ENCODE data around the gene ZBTB7A. TPM values are rescaled to one million over a fixed set of nuclear protein-coding genes. Genes with fewer than 3 reads are reported as not detected.

The ZBTB7A gene
- total RNA-seq, 2 experiments from 2014 or later: 46.6 TPM

DNA sequence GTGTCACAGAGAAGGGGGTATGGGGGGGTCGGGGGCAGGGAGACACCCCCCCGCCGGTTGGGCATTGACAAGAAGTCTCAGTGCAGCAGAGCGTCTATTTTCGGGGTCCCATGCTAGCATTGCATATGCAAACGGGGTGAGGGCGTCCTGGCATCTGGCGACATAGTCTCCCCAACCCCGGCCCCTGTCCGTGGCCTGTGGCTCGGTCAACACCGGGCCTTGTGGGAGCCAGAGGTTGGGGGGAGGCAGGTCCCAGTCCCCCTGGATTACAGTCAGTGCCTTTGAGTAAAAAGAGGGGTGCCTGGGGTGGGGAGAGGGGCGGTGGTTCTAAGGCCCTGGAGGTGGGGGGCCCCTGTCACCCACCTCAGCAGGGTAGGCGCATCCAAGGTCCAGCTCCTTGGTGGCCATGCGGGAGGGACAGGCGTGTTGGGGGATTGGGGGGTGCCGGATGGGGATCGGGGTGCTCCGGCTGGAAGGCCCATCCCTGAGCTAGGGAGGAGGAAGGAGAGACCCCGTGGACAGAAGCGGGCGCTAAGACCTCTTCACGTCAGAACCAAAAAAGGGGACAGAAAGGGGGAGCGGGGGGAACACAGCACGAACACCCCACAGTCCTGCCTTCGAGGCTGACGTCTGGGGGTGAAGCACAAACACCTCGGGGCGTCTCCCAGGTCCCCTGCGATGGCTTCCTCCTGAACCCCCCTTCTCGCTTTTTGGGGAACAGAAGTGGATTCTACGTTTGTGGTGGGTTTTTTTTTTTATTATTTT lies 20.9 kb downstream of the ZBTB7A start:
- no peaks in the 10 kb centered on the region for H3K9me3 Mint-ChIP-seq
- H3K4me3 Mint-ChIP-seq: no peak overlapping the region
- ChIA-PET CTCF (interaction anchor here (1.5 kb wide), 1 partner anchor 94 kb away, joined by 5 read pairs; no protein-coding TSS in a partner anchor), POLR2A (interaction anchor here (0.6 to 1.7 kb wide), 2 partner anchors 14 to 50 kb away, joined by 3 to 5 read pairs; no protein-coding TSS in a partner anchor)
- H3K36me3 Mint-ChIP-seq (ENCODE audit: low read depth): peaks cover 17% of the 10 kb centered on the region
- DNase-seq: no peak
- peaks cover 14% of the 10 kb centered on the region for H3K4me1 Mint-ChIP-seq (ENCODE audit: low read depth)
- TF ChIP-seq, protein P1, sequence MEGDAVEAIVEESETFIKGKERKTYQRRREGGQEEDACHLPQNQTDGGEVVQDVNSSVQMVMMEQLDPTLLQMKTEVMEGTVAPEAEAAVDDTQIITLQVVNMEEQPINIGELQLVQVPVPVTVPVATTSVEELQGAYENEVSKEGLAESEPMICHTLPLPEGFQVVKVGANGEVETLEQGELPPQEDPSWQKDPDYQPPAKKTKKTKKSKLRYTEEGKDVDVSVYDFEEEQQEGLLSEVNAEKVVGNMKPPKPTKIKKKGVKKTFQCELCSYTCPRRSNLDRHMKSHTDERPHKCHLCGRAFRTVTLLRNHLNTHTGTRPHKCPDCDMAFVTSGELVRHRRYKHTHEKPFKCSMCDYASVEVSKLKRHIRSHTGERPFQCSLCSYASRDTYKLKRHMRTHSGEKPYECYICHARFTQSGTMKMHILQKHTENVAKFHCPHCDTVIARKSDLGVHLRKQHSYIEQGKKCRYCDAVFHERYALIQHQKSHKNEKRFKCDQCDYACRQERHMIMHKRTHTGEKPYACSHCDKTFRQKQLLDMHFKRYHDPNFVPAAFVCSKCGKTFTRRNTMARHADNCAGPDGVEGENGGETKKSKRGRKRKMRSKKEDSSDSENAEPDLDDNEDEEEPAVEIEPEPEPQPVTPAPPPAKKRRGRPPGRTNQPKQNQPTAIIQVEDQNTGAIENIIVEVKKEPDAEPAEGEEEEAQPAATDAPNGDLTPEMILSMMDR (IDR thresholded peaks at IDR 0.05): no peak
- peak overlapping the region; percentile 34 for H3K27ac Mint-ChIP-seq
- ATAC-seq: no peak
- intact Hi-C loops (cut with micrococcal nuclease): no loop called here
- no peaks in the 10 kb centered on the region for H3K27me3 Mint-ChIP-seq

DNA sequence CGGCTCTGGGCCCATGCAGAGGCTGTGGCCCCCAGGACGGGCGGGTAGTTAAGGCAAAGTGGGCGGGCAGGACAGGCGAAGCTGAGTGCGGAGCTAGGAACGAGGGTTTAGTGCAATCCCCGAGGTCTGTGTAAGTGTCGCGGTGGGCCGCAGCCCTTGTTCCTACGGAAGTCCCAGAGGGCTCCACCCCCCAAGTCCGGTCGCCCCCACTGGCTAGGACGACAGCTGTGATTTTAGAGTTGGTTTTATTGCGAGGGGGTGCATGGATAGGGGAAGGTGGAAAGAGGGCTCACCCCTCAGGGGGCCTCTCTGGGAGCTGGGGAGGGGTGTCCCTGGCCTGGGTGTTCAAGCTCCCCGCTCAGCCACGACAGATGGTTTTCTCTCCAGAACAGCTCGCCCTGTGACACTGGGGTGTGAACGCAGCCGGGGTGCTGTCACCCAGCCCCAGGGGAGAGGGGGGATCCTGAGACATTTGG lies 21.7 kb downstream of the ZBTB7A start:
- no peaks in the 10 kb centered on the region for H3K27me3 Mint-ChIP-seq
- peaks cover 15% of the 10 kb centered on the region for H3K36me3 Mint-ChIP-seq (ENCODE audit: low read depth)
- ATAC-seq (no peak), DNase-seq (no peak)
- intact Hi-C loops (cut with micrococcal nuclease): no loop called here
- no peaks in the 10 kb centered on the region for H3K9me3 Mint-ChIP-seq
- CTCF ChIA-PET: interaction anchor here (1.5 kb wide), 1 partner anchor 95 kb away, joined by 5 read pairs; no protein-coding TSS in a partner anchor
- POLR2A ChIA-PET: interaction anchor here (1.7 kb wide), 1 partner anchor 15 kb away, joined by 5 read pairs; no protein-coding TSS in a partner anchor
- H3K4me1 Mint-ChIP-seq (ENCODE audit: low read depth): peaks cover 9% of the 10 kb centered on the region
- H3K27ac Mint-ChIP-seq: no peak overlapping the region
- TF ChIP-seq, protein P1 (IDR thresholded peaks at IDR 0.05): no peak
- no peak overlapping the region for H3K4me3 Mint-ChIP-seq

DNA sequence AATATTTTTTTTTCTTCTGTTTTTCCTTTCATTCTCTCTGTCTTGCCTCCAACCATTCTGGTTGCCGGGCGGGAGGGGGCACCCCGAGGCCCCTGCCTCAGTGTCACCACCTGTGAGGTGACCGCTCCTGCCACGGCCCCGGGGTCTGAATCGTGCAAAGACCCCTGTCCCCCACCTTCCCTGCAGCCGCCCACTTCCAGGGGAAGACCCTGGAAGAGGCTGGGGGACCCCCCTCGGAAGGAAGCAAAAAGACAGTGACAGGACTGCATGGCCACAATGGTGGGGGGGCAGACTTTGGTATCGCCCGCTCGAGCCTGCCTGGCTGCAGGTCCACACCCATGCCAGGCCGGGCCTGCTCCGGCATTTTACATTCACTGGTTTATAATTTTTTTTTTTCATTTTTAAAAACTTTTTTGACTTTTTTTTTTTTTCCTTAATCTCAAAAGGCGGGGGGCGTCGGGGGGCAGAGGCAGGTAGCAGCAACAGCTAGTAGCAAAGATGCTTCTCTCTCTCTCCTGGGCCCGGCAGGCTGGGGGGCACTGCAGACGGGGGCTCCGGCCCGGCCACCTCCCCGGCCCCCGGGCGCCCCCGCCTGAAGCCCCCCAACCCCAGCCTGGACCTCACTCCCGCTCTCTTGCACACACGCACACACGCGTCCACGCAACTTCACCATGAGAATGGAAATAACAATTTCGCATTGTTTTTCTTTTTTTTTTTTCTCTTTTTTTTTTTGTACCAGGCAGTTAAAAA lies 22.6 kb downstream of the ZBTB7A start:
- Mint-ChIP-seq H3K27ac (no peak overlapping the region), H3K36me3 (ENCODE audit: low read depth) (peaks cover 10% of the 10 kb centered on the region), H3K4me3 (no peak overlapping the region), H3K27me3 (no peaks in the 10 kb centered on the region), H3K9me3 (no peaks in the 10 kb centered on the region), H3K4me1 (ENCODE audit: low read depth) (peaks cover 5% of the 10 kb centered on the region)
- intact Hi-C loops (cut with micrococcal nuclease): no loop called here
- CTCF ChIA-PET: interaction anchor here (1.5 kb wide), 1 partner anchor 96 kb away, joined by 5 read pairs; no protein-coding TSS in a partner anchor
- ATAC-seq: no peak
- POLR2A ChIA-PET: interaction anchor here (0.6 kb wide), 1 partner anchor 102 kb away, joined by 3 read pairs; no protein-coding TSS in a partner anchor
- TF ChIP-seq, protein P1 (IDR thresholded peaks at IDR 0.05): no peak
- no peak for DNase-seq

DNA sequence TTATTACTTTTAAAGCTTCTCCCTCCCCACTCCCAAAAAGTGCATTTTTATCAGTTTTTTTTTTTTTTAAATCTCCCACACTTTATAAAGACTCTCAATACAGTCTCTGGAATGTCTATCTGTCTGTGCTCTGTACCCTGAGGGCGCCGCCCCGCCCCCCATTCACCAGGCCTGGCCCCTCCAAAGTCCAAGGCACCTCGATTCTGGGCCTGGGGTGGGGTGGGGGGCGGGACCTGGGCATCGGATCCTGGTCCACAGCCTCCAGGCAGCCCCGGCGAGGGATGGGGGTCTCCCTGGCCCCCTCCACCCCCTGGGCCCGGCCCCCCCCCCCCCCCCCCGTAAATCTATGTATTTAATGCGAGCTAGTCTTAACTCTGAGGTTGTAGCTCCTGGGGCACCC lies 23.3 kb downstream of the ZBTB7A start:
- DNase-seq: no peak
- no peak overlapping the region for H3K4me3 Mint-ChIP-seq
- intact Hi-C loops (cut with micrococcal nuclease): no loop called here
- peaks cover 5% of the 10 kb centered on the region for H3K4me1 Mint-ChIP-seq (ENCODE audit: low read depth)
- CTCF ChIA-PET: no interaction called here
- no peaks in the 10 kb centered on the region for H3K27me3 Mint-ChIP-seq
- TF ChIP-seq, protein P1 (IDR thresholded peaks at IDR 0.05): no peak
- no peak overlapping the region for H3K27ac Mint-ChIP-seq
- no peaks in the 10 kb centered on the region for H3K9me3 Mint-ChIP-seq
- POLR2A ChIA-PET: interaction anchor here (0.6 kb wide), 2 partner anchors 97 to 145 kb away, joined by 3 read pairs; no protein-coding TSS in a partner anchor
- peaks cover 10% of the 10 kb centered on the region for H3K36me3 Mint-ChIP-seq (ENCODE audit: low read depth)
- ATAC-seq: no peak

Measured in activated CD8-positive, alpha-beta T cell treated with anti-CD3 and anti-CD28 coated beads for 36 hours (primary cell).